ENCODE measurements around the gene MBD4.
"Not testable (repeated sequence)": the region's sequence is repeated elsewhere in the genome, so short reads cannot be mapped to it uniquely, and the experiment has no call there.

DNA sequence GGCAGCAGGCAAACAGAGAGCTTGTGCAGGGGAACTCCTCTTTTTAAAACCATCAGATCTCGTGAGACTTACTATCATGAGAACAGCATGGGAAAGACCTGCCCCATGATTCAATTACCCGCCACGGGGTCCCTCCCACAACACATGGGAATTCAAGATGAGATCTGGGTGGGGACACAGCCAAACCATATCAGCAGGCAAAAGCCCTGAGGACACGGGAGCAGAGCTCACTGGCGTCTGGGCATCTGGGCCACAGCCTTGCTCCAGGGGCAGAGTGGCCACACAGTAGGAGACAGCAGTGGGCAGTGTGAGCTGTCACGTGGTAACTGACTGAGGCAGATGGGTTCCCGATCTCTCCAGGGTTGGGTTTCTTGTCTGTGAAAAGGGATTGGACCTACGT, 54.2 kb downstream of the MBD4 start:
- TF ChIP-seq, protein P1, sequence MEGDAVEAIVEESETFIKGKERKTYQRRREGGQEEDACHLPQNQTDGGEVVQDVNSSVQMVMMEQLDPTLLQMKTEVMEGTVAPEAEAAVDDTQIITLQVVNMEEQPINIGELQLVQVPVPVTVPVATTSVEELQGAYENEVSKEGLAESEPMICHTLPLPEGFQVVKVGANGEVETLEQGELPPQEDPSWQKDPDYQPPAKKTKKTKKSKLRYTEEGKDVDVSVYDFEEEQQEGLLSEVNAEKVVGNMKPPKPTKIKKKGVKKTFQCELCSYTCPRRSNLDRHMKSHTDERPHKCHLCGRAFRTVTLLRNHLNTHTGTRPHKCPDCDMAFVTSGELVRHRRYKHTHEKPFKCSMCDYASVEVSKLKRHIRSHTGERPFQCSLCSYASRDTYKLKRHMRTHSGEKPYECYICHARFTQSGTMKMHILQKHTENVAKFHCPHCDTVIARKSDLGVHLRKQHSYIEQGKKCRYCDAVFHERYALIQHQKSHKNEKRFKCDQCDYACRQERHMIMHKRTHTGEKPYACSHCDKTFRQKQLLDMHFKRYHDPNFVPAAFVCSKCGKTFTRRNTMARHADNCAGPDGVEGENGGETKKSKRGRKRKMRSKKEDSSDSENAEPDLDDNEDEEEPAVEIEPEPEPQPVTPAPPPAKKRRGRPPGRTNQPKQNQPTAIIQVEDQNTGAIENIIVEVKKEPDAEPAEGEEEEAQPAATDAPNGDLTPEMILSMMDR (conservative IDR thresholded peaks at IDR 0.05; ENCODE audit: low read depth in 2 of 2) = not testable (repeated sequence)
- TF ChIP-seq POLR2AphosphoS5 (IDR thresholded peaks at IDR 0.05; ENCODE audit: low read depth); NANOG (IDR thresholded peaks at IDR 0.05; ENCODE audit: borderline replicate concordance); ZNF114 (CRISPR knock-in tag; IDR thresholded peaks at IDR 0.05); ZNF331 (CRISPR knock-in tag; IDR thresholded peaks at IDR 0.05; ENCODE audit: low read depth); EZH2 (IDR thresholded peaks at IDR 0.05; ENCODE audit: low read depth, unreplicated experiment); JUNB (IDR thresholded peaks at IDR 0.05; ENCODE audit: unreplicated experiment); EZH2phosphoT487 (IDR thresholded peaks at IDR 0.05; ENCODE audit: unreplicated experiment): not testable (repeated sequence)
- TF ChIP-seq, protein P2, sequence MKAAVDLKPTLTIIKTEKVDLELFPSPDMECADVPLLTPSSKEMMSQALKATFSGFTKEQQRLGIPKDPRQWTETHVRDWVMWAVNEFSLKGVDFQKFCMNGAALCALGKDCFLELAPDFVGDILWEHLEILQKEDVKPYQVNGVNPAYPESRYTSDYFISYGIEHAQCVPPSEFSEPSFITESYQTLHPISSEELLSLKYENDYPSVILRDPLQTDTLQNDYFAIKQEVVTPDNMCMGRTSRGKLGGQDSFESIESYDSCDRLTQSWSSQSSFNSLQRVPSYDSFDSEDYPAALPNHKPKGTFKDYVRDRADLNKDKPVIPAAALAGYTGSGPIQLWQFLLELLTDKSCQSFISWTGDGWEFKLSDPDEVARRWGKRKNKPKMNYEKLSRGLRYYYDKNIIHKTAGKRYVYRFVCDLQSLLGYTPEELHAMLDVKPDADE (IDR thresholded peaks at IDR 0.05) = not testable (repeated sequence)
- TF ChIP-seq, protein P3, sequence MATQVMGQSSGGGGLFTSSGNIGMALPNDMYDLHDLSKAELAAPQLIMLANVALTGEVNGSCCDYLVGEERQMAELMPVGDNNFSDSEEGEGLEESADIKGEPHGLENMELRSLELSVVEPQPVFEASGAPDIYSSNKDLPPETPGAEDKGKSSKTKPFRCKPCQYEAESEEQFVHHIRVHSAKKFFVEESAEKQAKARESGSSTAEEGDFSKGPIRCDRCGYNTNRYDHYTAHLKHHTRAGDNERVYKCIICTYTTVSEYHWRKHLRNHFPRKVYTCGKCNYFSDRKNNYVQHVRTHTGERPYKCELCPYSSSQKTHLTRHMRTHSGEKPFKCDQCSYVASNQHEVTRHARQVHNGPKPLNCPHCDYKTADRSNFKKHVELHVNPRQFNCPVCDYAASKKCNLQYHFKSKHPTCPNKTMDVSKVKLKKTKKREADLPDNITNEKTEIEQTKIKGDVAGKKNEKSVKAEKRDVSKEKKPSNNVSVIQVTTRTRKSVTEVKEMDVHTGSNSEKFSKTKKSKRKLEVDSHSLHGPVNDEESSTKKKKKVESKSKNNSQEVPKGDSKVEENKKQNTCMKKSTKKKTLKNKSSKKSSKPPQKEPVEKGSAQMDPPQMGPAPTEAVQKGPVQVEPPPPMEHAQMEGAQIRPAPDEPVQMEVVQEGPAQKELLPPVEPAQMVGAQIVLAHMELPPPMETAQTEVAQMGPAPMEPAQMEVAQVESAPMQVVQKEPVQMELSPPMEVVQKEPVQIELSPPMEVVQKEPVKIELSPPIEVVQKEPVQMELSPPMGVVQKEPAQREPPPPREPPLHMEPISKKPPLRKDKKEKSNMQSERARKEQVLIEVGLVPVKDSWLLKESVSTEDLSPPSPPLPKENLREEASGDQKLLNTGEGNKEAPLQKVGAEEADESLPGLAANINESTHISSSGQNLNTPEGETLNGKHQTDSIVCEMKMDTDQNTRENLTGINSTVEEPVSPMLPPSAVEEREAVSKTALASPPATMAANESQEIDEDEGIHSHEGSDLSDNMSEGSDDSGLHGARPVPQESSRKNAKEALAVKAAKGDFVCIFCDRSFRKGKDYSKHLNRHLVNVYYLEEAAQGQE (IDR thresholded peaks at IDR 0.05; ENCODE audit: unreplicated experiment) = not testable (repeated sequence)
- TF ChIP-seq, protein P4, sequence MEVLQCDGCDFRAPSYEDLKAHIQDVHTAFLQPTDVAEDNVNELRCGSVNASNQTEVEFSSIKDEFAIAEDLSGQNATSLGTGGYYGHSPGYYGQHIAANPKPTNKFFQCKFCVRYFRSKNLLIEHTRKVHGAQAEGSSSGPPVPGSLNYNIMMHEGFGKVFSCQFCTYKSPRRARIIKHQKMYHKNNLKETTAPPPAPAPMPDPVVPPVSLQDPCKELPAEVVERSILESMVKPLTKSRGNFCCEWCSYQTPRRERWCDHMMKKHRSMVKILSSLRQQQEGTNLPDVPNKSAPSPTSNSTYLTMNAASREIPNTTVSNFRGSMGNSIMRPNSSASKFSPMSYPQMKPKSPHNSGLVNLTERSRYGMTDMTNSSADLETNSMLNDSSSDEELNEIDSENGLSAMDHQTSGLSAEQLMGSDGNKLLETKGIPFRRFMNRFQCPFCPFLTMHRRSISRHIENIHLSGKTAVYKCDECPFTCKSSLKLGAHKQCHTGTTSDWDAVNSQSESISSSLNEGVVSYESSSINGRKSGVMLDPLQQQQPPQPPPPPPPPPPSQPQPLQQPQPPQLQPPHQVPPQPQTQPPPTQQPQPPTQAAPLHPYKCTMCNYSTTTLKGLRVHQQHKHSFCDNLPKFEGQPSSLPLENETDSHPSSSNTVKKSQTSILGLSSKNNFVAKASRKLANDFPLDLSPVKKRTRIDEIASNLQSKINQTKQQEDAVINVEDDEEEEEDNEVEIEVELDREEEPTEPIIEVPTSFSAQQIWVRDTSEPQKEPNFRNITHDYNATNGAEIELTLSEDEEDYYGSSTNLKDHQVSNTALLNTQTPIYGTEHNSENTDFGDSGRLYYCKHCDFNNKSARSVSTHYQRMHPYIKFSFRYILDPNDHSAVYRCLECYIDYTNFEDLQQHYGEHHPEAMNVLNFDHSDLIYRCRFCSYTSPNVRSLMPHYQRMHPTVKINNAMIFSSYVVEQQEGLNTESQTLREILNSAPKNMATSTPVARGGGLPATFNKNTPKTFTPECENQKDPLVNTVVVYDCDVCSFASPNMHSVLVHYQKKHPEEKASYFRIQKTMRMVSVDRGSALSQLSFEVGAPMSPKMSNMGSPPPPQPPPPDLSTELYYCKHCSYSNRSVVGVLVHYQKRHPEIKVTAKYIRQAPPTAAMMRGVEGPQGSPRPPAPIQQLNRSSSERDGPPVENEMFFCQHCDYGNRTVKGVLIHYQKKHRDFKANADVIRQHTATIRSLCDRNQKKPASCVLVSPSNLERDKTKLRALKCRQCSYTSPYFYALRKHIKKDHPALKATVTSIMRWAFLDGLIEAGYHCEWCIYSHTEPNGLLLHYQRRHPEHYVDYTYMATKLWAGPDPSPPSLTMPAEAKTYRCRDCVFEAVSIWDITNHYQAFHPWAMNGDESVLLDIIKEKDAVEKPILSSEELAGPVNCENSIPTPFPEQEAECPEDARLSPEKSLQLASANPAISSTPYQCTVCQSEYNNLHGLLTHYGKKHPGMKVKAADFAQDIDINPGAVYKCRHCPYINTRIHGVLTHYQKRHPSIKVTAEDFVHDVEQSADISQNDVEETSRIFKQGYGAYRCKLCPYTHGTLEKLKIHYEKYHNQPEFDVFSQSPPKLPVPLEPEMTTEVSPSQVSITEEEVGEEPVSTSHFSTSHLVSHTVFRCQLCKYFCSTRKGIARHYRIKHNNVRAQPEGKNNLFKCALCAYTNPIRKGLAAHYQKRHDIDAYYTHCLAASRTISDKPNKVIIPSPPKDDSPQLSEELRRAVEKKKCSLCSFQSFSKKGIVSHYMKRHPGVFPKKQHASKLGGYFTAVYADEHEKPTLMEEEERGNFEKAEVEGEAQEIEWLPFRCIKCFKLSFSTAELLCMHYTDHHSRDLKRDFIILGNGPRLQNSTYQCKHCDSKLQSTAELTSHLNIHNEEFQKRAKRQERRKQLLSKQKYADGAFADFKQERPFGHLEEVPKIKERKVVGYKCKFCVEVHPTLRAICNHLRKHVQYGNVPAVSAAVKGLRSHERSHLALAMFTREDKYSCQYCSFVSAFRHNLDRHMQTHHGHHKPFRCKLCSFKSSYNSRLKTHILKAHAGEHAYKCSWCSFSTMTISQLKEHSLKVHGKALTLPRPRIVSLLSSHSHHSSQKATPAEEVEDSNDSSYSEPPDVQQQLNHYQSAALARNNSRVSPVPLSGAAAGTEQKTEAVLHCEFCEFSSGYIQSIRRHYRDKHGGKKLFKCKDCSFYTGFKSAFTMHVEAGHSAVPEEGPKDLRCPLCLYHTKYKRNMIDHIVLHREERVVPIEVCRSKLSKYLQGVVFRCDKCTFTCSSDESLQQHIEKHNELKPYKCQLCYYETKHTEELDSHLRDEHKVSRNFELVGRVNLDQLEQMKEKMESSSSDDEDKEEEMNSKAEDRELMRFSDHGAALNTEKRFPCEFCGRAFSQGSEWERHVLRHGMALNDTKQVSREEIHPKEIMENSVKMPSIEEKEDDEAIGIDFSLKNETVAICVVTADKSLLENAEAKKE (CRISPR knock-in tag; IDR thresholded peaks at IDR 0.05) = not testable (repeated sequence)
